Inflammatory macrophage (primary cell): Measurements from ENCODE around the gene GNL3.

Source experiments
- DNase-seq, 2 donors: peaks; one replicate each; pipeline ENCODE4 v3.0.0-alpha.2; 2020 to 2022
- total RNA-seq, 18 experiments: gene quantifications; one replicate each; lab custom pipeline; 2026; ENCODE audit warnings: mixed read lengths in 6 of 18, inconsistent platforms in 2 of 18; lab: John Stamatoyannopoulos, UW

GNL3 gene, protein sequence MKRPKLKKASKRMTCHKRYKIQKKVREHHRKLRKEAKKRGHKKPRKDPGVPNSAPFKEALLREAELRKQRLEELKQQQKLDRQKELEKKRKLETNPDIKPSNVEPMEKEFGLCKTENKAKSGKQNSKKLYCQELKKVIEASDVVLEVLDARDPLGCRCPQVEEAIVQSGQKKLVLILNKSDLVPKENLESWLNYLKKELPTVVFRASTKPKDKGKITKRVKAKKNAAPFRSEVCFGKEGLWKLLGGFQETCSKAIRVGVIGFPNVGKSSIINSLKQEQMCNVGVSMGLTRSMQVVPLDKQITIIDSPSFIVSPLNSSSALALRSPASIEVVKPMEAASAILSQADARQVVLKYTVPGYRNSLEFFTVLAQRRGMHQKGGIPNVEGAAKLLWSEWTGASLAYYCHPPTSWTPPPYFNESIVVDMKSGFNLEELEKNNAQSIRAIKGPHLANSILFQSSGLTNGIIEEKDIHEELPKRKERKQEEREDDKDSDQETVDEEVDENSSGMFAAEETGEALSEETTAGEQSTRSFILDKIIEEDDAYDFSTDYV
- total RNA-seq, result 21.8 to 85.2 (median 54.8) reads per million in 18 experiments

DNA sequence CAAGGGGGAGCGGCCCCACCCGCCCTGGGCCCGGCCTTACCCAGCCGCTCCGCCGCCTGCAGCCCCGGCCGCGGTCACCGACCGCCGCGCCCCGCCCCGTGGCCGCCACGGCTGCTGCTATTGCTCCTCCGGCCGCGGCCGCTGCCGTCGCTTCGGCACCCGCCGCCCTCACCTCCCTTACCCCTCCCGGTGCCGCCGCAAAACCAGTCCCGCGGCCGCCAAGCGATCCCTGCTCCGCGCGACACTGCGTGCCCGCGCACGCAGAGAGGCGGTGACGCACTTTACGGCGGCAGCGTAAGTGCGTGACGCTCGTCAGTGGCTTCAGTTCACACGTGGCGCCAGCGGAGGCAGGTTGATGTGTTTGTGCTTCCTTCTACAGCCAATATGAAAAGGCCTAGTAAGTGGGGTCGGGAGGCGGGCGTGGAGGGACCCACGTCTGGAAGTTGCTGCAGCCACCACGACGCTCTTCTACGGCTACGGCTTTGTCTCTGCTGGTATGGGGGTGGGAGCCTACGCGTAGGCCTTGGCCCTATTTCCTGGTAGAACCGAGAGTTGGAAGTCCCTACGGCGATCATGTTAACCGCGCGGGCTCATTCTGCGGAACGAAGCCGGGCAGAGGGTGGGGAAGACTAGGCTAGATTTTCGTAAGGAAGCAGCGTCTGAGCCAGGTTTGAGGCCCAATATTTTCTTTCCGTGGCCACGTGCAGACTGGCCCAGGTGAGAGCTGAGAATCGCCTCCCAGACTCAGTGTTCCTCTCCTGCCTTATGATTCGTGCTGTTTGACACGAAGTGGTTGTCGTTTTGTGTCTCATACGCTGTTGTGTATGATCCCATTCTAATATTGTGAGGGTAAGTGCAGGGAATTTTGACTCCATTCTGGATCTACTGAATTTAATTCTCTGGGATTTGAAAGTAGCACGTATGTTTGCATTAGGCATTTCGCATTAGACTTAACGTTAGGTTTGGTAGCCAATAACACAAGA, at the start of gene GNL3, which contains the start of gene PBRM1:
Gene GNL3, plus strand, starts transcription at position 324 of the 983 bp plus-strand sequence. Its CDS starts 61 bp downstream, at position 385.
Gene PBRM1, minus strand, starts transcription at position 205 of the 983 bp plus-strand sequence.
- peak; percentile 94 to 97 for DNase-seq

DNA sequence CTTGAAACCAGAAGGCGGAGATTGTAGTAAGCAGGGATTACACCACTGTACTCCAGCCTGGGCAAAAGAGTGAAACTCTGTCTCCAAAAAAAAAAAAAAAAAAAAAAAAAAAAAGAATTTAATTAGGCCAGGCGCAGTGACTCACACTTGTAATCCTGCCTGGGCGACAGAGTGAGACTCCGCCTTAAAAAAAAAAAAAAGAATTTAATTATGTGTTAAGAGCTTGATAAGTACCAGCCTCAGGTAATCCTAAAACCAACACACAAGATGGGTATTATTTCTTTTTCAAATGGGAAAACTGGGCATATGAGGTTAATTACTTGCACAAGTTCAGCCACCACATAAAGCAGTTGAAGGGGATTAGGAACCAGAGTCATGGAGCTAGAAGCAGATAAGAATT, 49.2 kb upstream of the GNL3 start:
- no peak for DNase-seq

DNA sequence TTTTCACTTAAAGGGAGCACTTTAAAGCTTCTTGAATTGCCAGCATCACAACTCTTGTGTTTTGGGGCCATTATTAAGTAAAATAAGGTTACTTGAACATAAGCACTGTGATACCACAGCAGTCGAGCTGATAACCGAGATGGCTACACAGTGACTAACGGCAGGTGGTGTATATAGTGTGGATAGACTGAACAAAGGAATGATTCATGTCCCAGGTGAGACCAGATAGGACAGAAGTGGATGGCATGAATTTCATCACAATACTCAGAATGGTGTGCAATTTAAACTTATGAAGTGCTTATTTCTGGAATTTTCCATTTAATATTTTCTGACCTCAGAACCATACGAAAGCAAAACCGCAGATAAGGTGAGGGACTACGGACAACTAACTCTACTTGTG, 40.3 kb upstream of the GNL3 start:
- DNase-seq, result no peak

DNA sequence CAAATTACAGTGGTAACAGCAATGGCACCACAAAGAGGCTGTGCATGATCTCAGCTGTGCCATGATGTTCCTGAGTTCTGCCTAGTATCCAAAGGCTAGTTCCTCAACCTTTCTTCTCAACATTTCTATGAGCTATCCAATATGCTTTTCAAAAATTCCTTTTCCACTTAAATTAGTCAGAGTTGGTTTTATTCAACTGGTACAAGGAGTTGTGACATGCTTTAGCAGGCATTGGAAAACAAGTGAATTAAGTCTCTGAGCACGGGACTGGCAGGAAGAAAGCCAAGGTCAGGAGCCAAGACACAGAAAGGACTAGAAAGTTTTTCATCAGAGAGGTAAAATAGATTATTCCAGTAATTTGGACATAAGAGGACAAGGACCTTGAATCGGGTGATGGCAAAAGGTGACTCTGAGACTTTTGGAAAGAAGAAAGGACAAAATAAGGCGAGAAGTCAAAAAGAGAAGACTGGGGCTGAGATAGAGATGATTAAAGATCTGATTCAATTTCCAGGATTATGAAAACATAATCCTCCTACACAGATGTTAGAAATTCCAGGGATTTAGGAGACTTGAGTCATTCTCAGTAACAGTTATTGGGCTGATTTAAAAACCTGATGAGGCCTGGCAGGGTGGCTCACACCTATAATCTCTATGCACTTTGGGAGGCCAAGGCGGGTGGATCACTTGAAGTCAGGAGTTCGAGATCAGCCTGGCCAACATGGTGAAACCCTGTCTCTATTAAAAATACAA, 36.2 kb upstream of the GNL3 start:
- no peak for DNase-seq

DNA sequence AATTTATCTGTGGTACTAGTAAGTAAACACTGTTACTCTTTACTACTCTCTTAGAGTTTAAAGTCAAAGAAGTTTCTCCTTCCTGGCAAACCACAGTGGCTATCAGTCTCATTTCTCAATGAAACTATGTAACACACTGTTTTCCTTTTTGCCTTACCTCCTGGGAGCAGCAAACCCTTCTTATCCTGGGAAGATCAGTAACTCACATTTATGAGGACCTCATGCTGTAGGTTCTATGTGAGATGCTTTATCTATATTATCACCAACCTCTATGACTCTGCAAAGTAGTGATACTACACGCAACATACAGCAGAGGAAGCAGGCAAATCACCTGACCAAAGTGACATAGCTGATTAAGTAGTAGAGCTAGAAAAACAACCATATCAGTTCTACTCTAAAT, 35.4 kb upstream of the GNL3 start:
- DNase-seq, result no peak

DNA sequence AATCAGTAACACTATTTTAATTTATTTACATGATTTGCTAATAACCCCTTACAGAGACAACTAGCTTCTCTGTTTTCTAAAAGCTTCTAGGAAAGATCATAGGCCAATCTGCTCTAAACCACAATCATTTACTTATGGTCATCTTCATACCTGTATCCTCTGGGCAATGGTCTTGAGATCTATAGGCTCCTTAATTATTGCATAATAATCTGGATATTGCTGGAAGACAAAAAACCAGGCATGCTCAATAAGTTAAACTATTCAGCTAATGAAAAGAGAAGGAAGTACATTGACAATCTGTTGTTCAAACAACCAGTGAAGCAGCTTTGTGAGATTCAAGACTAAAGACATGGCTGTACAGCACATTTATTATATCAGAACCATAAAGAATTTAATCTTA, 34.2 kb upstream of the GNL3 start:
- DNase-seq, result no peak

DNA sequence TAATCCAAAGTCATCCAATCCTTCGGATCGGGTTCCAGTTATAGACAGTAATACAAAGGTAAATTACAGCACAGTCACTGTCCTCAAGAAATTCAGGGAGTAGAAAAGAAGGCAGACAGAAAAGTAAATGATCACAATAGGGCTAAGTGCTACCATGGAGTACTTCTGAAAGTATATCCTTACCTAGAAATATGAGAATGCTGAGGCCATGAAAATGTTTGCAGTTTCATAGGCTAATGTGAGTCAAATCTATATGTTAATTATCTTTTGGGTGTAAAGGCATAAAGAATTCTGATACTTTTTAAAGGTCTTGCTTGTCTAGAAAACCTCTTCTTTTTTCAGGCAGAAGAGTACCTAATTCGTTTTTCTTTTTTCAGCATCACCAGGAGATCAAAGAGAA, 29.9 kb upstream of the GNL3 start:
- no peak for DNase-seq

DNA sequence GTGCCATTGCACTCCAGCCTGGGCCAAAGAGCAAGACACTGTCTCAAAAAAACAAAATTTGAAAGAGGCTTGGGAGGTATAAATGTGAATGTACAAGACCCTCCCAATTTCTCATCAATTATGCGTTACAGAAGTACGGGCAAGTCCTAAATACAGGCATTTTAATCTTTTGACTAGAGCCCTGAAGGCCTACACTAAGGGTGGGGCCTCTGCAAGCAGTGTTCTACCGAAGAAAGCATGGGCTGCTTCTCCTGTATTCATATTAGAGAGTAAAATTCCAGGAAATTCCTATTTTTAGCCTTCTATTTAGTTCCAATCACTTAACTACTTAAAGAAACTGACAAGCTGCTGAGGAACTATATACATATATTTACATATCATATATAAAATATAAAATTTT, 25.8 kb upstream of the GNL3 start:
- no peak for DNase-seq

DNA sequence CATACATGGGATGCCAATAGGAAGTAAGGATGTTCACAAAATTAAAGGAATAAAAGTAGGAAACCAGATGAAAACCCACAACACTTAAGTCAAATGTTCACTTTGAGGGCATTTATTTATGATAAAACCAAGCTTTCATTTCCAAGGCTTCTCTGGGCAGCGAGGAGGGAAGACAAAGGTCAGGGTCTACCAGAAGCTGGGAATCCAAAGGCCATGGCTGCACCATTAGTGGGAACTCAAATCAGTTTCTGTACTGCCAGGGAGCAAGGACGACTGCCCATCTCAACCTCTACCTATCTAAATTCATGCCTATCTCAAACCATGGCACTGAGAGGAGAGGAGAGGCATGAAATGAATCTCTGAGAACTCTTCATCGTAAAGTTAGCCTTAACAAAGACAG, 22.7 kb upstream of the GNL3 start:
- no peak for DNase-seq

DNA sequence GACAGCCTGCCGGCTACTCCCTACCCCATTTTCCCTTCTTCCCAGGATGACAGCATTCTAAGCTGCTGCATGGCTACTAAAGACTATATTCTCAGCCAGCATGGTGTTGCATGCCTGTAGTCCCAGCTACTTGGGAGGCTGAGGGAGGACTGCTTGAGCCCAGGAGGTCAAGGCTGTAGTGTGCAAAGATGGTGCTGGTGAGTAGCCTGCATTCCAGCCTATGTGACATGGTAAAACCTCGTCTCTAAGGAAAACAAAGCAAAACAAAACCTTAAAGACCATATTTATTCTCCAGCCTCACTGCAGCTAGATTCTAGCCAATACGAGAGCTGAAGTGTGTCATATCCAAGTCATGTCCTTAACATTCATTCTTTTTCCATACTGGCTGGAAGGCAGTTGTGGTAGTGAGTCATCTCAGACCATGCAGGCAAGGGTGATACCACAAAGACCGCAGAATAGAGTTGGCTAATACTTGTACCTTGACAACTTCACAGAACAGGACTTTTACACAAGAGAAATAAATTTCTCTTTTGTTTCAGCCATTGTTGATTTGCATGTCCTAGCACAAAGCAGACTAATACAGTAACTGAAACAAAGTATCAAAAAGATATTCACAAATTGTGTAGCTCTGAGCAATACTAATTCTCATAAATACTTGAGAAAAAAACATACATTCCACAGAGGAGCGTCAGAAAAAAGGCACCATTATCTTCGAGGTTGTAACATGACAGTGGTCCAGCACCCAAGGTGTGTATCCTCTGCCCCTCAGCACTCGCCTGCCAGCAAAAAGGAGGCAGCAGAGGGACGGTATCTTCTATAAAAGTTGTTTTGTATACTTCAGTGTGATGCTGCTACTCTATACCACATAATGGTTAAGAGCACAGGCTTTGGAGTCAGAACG, 15.0 kb upstream of the GNL3 start:
- DNase-seq, result peak; percentile 57 to 65

DNA sequence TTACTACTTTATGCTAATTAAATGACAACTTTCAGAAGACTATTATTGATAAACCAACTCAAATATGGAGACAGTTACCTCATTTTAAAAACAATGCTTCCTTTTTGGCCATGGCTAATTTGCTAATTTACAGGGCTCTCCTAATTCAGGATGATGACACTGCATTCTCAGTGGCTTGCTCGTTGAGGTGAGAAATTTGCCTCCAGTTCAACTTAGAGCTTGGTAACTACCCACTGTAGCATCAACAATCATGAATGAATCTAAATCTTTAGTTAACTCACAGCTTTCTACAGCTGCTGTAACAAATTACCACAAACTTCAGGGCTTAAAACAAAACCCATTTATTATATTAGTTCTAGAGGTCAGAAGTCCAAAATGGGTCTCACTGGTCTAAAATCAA, 14.2 kb upstream of the GNL3 start:
- no peak for DNase-seq

DNA sequence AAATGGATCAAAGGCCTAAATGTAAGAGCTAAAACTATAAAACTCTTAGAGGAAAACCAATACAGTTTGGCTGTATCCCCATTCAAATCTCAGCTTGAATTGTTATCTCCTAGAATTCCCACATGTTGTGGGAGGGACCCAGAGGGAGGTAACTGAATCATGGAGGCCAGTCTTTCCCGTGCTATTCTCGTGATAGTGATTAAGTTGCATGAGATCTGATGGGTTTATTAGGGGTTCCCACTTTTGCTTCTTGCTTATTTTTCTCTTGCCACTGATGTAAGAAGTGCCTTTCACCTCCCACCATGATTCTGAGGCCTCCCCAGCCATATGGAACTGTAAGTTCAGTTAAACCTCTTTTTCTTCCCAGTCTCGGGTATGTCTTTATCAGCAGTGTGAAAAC, 9.6 kb upstream of the GNL3 start:
- peak; percentile 16 to 28 for DNase-seq

DNA sequence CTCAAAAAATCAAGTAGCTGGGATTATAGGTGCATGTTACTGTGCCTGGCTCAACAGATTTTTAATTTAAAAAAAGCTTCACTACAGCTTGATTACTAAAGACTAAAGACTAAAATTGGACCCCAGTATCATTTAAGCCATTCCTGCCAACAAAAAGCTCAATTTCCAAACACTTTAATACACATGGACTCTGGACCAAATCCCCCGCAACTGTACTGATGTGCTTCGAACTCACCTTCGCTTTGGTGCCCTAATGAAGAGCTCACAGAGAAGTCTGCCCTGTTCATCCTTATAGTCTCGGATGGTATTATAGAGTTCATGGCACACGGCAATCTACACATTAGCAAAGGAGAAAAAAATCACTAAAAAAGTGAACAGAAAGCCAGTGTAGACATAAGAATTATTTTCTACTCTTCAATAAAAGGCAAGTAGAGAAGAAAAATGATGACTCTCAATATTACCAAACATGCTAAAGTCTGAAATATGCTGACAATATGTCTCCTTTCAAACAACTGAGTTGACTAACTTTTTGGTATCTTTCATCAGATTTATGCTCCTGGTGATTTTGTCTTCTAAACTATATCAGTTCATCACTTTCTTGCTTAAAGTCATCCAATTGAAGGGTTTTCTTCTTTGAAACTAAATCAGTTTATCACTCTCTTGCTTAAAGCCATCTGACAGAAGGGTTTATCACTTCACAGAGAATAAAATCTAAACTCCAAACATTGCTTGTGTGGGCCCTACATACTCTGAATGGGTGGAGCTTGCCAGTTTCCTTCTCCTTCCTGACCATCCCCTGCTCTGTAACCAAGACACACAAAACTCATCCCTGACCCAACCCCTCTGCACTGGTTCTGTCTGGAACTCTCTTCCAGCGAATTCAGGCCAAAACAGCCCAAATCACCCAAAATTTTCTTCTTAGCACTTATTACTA, 7.3 kb upstream of the GNL3 start:
- peak in 1 of 2 donors; percentile 19 for DNase-seq

DNA sequence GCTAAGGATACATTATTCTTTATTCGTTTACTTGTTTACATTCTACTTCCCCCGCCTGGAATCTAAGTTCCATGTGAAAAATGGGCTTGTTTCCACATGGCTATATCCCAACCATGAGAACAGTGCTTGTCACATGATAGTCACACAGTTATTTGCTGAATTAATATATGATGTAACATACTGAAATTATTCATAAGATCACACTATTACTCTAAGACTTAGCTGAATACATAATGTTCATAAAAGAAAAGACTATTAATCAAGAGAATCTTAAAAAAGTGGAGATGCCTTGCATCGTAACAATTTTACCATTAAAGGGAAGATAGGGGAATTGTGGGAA, 6.7 kb upstream of the GNL3 start:
- DNase-seq, result peak; percentile 35 to 57

DNA sequence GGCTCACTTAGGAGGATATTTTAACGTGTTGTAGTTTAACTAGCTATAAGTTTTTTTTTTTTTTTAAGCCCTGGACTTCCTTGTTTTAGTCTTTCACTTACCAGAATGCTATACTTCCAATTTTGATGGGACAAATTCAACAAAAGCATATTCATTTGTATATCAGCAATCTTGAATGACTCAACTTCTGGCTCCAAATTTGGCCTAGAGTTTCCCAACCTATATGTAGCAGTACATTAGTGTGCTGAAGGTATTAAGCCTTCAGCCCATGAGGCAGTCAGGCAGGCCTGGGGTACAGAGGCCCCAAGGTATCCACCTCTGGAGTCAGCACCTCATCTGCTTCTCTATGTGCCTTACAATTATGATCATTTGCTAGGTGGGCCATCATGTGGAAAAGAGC, 6.0 kb upstream of the GNL3 start:
- no peak for DNase-seq

DNA sequence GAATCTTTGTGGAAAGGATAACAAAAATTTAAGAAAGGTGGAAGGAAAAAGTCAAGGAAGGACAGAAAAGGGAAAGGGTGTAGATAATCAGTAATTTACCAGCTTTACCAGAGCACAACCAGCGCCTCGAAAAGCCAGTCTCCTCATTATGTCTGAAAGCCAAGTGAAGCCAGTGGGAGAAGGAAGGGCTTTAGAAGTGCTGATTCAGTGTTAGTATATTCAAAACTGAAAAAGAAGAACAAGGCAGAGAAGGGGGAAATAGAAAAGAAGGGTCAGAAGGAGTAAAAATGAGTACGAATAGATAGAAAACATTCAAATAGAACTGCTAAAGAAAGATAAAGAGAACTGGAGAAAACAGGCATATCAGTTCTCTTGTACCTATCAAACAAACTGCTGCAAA, 4.2 kb upstream of the GNL3 start:
- DNase-seq, result peak; percentile 47 to 58

DNA sequence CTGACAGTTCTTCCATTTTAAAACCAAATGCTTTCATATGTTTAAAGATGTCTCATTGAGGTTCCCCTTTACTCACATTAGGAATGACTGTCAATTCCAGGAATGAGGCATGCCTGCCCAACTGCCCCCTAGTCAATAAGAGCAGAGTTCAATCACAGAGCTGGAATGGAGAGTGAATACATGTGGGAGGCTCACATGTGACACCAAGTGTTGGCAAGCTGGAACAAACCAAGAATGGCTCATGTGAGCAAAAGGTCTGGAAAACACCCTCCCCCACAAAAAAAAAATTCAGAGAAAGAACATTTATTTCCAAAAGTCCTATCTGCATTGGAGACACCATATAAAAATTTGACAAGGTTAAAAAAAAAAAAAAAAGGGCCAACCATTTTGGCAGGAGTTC, 3.8 kb upstream of the GNL3 start:
- DNase-seq, result peak; percentile 85 to 87

DNA sequence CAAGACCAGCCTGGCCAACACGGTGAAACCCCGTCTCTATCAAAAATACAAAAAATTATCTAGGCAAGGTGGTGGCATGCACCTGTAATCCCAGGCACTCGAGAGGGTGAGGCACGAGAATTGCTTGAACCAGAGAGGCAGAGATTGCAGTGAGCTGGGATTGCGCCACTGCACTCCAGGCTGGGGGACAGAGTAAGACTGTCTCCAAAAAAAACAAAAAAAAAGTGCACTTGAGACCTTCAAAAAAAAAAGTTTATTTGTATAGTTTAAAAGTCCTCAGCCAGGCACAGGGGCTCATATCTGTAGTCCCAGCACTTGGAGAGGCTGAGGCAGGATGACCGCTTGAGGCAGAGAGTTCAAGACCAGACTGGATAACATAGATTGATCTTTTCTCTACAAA, 2.2 kb upstream of the GNL3 start:
- DNase-seq, result no peak

DNA sequence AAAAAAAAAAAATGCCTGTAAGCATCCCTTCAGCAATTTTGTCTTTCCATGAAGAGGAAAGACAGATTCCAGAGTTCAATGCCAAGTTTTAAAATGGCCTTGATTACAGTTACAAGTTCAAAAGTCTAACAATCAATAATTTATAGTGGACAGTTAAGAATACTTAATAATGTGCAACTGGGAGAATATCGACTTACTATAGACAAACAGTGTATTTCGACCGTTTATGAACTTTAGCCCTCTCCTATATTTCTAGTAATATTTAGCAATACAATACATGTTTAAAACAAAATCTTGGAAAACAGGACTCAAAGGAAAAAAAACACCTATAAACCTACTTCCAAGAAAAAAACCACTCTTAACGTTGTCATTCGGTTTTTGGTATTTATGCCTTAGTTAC, 1.6 kb upstream of the GNL3 start:
- no peak for DNase-seq

DNA sequence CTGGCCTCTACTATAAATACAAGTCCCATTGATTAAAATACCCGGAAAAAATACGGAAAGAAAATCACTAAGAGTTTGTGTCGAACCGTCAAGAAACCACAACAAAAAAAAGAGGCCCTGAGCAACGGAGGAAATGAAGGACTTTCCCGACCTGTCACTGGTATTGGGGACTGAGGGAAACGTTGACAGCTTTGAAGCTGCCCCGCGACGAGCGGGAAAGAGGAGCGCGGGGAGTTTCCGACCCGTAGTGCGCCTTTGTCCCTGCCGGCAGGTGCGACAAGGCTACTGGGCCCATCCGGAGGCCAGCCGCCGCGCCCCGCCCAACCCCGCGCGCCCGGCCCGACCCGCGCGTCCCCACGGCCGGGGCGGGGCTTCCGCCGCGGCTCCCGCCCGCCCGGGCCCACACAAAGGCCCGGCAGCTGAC, 535 bp upstream of the GNL3 start:
- peak; percentile 74 to 89 for DNase-seq
